Cerebellar nuclear complex (tissue), 1 donor: ENCODE measurements around the gene FAM193A.
"Not testable (repeated sequence)": the region's sequence is repeated elsewhere in the genome, so short reads cannot be mapped to it uniquely, and the experiment has no call there.

Experiments used
- DNase-seq, 2 experiments: peaks; one replicate each; lab custom pipeline; 2025; lab: John Stamatoyannopoulos, UW

The FAM193A gene

GRCh38 chr4:2516635-2517034 is 19.8 kb upstream of the FAM193A start:
- DNase-seq: no peak

- no peak for DNase-seq
Measured at GRCh38 chr4:2526559-2526958, 9.9 kb upstream of the FAM193A start.

- DNase-seq: no peak
Measured at GRCh38 chr4:2534904-2535375, 1.5 kb upstream of the FAM193A start.

DNA sequence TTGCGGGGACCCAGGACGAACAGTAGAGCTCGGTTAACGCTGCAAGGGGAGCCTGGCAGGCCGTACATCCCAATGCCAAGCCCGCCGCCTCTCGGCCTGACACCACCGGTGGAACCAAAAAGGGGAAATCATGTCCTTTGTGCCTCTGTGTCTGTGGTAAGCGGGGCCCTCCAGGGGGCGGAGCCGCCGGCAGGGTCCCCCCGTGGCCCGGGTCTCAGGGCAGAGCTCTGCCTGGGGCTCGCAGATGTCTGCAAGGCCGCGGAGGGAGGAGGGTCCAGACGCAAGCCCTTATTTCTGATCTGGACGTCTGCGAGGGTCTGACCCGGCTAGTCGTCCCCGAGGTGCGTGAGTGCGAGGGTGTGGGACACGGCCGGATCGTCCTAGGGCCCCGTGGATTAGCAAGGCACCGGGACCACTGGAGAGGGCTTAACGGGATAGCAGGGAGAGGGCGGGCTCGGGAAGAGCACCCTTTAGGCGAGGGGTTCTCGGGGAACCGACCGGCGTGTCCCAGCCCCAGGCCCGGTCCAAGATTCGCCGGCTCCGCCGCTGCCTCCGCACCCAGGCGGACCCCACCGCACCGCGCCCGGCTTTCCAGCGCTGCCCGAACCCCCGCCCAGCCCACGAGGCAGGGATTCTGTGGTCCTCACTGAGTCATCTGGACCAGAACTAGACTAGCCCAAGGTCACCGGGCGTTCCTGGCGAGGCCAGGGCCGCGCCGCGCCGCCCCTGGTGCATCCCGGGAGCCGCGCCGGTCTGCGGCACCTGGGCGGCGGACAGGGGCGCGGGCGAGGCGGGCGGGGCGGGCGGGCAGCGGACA is 863 bp upstream of the FAM193A start:
- no peak for DNase-seq

- DNase-seq: no peak
Measured at GRCh38 chr4:2537011-2537830, 774 bp downstream of the FAM193A start.

DNA sequence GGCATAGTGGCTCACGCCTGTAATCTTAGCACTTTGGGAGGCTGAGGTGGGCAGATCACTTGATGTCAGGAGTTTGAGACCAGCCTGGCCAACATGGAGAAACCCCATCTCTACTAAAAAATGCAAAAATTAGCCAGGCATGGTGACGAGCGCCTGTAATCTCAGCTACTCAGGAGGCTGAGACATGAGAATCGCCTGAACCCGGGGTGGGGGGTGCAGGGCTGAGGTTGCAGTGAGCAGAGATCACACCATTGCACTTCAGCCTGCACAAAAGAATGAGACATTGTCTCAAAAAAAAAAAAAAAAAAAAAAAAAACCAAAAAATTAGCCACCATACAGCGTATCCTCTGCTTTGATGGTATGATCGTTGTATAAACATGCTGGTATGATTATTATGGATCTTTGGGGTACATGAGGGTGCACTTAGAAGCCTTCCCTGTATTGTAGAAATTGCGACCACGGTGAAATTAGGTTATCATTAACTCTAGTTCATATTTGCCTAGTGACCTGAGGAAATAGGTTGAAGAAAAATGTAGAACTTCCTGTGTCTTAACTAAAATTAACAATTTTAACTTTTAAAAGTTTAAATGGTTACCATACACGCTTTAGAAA is 7.2 kb downstream of the FAM193A start:
- not testable (repeated sequence) for DNase-seq

- DNase-seq: no peak
Measured at GRCh38 chr4:2545321-2546013, 9.0 kb downstream of the FAM193A start.

- DNase-seq: no peak
Measured at GRCh38 chr4:2546286-2546823, 9.9 kb downstream of the FAM193A start.

DNA sequence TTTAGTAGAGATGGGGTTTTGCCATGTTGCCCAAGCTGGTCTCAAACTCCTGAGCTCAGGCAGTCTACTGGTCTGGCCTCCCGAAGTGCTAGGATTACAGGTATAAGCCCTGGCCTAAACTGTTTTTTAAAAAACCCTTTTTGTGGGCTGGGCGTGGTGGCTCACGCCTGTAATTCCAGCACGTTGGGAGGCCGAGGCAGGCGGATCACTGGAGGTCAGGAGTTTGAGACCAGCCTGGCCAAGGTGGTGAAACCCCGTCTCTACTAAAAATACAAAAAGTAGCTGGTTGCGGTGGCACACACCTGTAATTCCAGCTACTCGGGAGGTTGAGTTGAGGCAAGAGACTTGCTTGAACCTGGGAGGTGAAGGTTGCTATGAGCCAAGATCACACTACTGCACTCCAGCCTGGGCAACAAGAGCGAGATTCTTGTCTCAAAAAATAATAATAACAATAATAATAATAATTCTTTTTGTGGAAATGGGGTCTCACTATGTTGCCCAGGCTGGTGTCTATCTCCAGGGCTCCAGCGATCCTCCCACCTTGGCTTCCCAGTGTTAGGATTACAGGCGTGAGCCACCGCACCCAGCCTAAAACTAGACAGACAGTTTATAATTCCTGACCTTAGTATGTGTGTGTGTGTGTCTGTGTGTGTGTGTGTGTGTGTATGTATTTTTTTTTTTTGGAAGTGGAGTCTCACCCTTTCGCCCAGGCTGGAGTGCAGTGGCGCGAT is 10.7 kb downstream of the FAM193A start:
- not testable (repeated sequence) for DNase-seq

DNA sequence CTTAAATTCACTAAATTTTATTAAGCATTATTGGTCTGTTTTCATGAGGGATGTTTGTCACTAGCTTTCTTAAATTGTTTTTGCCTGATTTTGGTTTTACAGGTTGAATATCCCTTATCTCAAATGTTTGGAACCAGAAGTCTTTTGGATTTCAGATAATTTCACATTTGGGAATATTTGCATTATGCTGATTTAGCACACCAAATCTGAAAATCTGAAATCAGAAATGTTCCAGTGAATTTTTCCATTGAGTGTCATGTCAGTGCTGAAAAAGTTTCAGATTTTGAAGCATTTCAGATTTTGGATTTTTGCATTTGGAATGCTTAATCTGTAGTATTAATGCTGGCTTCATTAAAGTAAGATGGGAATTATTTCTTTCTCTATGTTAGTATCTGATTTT is 14.7 kb downstream of the FAM193A start:
- no peak for DNase-seq

- no peak for DNase-seq
Measured at GRCh38 chr4:2552806-2553205, 16.4 kb downstream of the FAM193A start.

- DNase-seq: no peak
Measured at GRCh38 chr4:2558301-2558700, 21.9 kb downstream of the FAM193A start.

DNA sequence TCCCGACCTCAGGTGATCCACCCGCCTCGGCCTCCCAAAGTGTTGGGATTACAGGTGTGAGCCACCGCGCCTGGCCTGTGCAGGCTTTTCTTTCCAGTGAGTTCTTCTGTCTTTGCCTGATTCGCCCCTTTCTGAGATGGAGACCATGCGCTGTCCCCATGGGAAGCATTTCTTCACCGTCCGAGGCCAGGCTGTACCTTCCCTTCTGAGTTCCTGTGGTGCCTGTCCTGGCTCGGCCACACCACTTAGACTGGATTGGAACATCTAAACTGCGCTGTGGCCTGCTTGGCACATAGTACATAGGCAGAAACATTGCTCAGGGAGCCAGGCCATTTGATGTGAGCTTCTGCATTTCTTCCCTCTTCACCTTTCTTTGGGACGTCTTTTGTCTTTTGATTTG is 23.7 kb downstream of the FAM193A start:
- DNase-seq: no peak

- DNase-seq: no peak
Measured at GRCh38 chr4:2565533-2565932, 29.1 kb downstream of the FAM193A start.

GRCh38 chr4:2570036-2570435 is 33.6 kb downstream of the FAM193A start:
- no peak for DNase-seq

DNA sequence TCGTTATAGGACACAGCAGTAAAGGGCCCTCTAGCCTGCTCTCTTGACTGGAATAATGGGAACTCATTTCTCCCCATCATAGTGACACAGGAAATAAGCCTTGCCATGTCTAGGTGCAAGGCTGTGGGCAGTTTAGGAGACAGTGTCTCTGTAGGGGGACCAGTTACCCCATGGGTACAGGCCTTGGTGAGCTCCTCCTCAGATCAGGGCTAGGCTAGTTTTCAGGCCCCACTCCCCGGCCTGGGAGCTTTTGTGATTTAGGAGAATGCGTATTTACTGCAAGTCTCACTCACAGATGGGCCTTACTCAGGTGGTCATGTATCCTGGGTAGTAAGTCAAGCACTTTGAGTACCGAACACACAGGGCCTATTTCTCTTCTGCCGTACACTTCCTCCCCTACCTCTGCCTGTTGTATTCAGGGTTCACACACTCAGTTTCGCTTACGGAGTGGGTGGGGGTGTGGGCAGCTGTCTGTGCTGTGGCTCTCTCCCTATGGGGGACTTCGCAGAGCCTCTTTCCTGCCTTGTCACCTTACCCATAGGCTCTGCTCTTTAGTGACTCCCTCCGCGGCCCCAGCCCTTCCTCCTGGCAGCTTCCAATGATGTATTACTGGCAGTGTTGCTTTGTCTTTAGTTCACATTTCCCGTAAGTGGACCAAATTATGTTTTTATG is 34.2 kb downstream of the FAM193A start:
- no peak for DNase-seq

GRCh38 chr4:2572076-2572475 is 35.6 kb downstream of the FAM193A start:
- no peak for DNase-seq

DNA sequence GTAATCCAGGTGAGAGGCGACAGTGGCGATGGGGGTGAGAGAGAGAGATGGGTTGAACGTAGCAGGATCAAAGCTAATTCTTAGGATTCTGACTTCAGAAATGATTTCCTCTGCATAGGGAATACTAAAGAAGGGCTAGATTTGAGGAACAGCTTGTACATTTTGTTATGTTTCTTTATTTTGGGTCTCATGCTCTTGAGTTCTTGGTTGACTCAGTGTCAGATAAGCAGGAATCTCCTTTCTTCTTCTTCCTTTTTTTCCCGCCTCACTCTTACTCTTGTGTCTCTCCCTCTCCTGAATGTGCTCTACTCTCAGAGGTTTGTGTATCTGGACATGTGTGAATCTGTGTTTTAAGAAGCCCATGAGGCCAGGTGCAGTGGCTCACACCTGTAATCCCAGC is 36.4 kb downstream of the FAM193A start:
- no peak for DNase-seq

DNA sequence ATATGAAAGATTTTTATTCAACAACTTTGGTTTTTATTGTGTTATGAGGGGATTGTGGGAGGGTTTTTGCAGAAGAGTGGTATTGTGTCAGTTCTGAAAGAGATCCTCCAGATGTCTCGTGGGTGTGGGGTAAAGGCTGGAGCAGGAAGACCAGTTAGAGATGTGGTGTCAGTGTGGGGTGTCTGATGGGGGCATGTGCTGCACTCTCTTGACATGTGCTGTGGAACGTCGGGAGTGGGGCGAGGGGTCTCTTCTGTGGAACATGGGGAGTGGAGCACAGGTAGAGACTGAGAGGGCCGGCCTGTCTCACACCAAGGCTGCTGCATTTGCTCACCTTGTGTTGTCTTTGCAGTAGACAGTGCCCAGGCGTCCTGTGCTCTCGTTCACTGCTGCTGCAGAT is 37.6 kb downstream of the FAM193A start:
- DNase-seq: no peak

- no peak for DNase-seq
Measured at GRCh38 chr4:2574863-2575262, 38.4 kb downstream of the FAM193A start.

GRCh38 chr4:2576290-2576689 is 39.8 kb downstream of the FAM193A start:
- DNase-seq: no peak
